Measurements from ENCODE around the gene CAPN14.

CAPN14 gene, protein sequence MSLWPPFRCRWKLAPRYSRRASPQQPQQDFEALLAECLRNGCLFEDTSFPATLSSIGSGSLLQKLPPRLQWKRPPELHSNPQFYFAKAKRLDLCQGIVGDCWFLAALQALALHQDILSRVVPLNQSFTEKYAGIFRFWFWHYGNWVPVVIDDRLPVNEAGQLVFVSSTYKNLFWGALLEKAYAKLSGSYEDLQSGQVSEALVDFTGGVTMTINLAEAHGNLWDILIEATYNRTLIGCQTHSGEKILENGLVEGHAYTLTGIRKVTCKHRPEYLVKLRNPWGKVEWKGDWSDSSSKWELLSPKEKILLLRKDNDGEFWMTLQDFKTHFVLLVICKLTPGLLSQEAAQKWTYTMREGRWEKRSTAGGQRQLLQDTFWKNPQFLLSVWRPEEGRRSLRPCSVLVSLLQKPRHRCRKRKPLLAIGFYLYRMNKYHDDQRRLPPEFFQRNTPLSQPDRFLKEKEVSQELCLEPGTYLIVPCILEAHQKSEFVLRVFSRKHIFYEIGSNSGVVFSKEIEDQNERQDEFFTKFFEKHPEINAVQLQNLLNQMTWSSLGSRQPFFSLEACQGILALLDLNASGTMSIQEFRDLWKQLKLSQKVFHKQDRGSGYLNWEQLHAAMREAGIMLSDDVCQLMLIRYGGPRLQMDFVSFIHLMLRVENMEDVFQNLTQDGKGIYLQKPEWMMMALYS

GRCh38 chr2:31217465-31218200 lies at the start of gene CAPN14:
TSS of gene CAPN14 (minus strand) at chr2:31217515. CDS start at chr2:31205447, 12,068 bp downstream.
- DNase-seq: no peak

DNA sequence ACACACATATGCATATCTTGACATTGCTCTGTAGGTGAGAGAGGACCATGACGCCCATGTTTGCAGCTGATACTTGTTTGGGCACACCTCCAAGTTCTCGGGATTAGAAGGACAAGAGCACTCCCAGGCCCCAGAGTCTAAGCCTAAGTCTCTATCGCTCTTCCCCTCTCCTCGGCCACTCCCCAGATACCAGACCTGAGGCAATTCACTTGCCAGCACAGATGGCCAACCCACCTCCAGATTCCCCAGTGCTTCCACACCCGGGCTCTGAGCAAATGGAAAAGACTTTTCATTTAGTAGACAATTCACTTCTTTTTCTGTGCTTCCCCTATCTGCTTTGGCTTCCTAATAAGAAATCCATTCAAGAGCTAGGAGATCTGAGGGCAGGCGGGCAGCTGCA lies 49.5 kb upstream of the CAPN14 start:
- no peak for DNase-seq

GRCh38 chr2:31265234-31265633 lies 47.9 kb upstream of the CAPN14 start:
- no peak for DNase-seq

DNA sequence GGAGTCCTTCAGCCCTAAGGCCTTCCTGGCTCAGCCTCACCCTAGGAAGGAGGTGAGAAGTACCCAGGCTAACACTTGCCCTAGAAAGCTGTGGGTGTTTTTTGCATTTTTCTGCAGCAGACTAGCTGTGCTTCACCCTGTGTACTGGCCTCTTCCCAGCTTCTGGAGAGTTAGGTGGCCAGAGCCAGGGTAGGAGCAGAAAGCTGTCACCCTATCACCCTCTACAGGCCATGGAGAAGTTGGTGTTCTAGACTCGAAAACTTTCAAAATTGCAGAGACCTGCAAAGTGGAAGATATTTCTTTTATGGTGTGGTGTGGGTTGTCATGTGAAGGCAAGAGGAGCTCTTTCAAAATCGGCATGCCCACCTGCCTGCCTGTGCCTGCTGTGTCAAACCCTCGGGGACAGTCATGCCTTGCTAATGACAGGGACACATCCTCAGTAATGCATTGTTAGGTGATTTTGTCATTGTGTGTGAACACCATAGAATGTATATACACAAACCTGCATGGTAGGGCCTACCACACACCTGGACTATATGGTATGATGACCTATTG lies 46.4 kb upstream of the CAPN14 start:
- DNase-seq: no peak

- DNase-seq: no peak
Observed at GRCh38 chr2:31260870-31261269, 43.6 kb upstream of the CAPN14 start.

GRCh38 chr2:31259075-31259474 lies 41.8 kb upstream of the CAPN14 start:
- no peak for DNase-seq

DNA sequence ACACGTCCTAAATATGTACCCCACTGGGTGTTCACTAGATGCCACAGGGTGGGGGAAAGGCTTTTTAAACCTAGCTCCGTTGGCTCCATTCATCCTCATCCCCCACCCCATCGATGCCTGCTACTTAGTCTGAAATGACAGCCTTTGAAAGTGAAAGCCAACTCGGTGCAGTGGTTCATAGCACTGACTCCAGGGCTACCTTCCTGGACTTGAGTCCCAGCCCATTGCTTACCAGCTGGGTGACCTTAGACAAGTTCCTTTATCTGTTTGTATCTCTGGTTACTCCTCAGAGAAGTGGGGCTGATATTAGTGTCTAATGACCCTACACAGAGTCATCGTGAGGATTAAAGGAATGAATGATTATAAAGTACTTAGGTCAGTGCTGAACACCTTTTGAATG lies 41.0 kb upstream of the CAPN14 start:
- no peak for DNase-seq

GRCh38 chr2:31256611-31257382 lies 39.5 kb upstream of the CAPN14 start:
- no peak for DNase-seq

DNA sequence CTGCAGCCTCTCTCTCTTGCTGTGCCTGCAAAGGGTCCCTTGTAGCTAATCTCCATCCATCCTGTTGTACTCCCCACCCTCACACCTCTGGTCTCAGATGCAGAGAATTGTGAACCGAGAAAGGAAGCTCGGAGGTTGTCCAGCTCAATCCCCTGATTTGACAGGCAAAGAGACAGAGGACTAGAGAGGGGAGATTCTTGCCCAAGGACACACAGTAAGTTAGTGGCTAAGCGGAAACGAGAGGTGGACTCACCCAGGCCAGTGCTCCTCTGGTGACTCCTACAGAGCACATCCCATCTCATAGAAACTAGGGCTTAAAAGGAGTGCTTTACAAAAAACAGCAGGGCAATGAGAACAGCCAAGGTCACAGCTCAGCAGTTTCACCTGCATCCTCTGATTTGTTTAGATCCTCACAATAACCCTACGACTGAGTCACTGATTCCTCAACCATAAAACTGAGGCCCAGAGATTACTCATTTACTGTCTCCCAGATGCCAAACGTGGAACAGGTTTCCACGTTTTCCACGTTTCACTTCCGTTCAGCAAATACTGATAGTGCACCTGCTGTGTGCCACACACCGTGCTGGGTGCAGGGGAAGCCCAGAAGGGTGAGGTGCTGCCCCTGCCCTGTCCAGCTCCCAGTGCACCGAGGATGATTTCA lies 38.7 kb upstream of the CAPN14 start:
- DNase-seq: no peak

- DNase-seq: no peak
Observed at GRCh38 chr2:31254237-31255203, 37.2 kb upstream of the CAPN14 start.

- no peak for DNase-seq
Observed at GRCh38 chr2:31253356-31254131, 36.2 kb upstream of the CAPN14 start.

DNA sequence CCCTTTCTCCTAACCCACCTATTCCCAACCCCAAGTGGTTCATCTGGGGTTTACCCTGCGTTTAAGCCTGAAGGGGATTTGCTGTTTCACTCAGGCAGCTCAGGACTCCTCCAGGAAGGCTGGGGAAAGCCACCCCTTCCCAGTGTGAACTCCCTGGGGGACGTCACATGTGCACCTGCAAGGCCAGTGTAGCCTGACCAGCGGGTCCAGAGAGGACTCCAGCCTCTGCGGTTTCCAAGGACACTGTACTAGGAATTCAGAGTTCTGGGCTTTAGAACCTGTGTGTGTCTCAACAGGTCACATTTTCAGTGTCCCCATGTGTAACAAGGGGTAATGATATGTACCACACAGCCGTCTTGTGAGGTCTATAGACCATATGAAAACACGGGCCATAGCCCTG lies 34.5 kb upstream of the CAPN14 start:
- DNase-seq: no peak

DNA sequence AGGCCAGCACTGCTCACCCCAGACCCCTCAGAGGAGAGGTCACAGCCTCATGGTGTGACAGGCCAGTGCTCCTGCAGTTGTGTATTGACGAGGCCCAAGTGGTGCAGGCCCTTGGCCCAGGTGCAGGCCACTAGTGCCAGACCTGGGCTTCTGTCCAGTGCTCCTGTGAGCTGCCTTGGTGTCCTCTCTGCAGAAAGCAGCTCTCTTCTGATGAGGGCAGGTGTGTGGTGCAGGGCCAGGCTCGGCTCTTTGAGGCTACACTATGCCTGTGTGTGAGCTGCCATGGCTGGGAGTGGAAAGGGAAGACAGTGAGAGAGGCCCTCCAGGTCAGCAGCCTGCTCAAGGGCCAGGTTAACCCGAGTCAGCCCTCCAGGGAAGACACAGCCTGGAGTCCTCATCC lies 33.7 kb upstream of the CAPN14 start:
- DNase-seq: no peak

GRCh38 chr2:31249009-31249690 lies 31.8 kb upstream of the CAPN14 start:
- no peak for DNase-seq

- DNase-seq: no peak
Observed at GRCh38 chr2:31248139-31248538, 30.8 kb upstream of the CAPN14 start.

- DNase-seq: no peak
Observed at GRCh38 chr2:31247711-31248110, 30.4 kb upstream of the CAPN14 start.

DNA sequence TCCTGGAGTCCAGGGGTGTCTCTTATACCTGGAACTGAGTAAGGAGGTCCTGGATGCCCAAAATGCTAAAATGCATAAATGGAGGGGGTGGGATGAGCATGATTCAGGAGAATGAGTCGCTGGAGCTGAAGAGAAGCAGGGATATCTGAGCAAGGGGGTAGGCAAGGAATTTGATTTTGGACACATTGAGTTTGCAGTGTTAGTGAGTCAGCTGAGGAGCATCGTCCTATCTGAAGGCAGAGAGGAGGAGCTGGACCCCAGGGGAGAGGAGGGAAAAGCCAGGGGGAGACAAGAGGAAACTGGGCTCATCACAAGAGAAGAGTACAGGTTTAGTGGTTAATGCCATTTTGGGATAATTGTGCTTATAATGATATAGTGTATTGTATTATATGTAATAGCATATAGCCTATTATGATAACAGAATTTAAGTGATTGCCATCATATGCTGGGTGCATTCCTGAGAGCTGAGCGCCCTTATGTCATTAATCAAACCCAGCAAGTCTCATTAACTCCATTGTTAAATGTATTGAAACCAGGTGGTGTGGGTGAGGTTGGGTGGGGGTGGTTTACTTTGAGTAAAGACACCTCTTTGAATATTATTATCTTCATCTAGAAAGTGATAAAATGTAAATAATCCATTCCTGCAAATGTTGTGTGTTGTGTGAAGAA lies 29.0 kb upstream of the CAPN14 start:
- DNase-seq: no peak

- DNase-seq: no peak
Observed at GRCh38 chr2:31244101-31244500, 26.8 kb upstream of the CAPN14 start.

- no peak for DNase-seq
Observed at GRCh38 chr2:31243053-31243452, 25.7 kb upstream of the CAPN14 start.

Measured in NCI-H2029 treated with DMSO at 0.1 percent for 48 hours (cell line).